ENCODE measurements around the gene SCAMP5. TPM values are rescaled to one million over a fixed set of nuclear protein-coding genes. Genes with fewer than 3 reads are reported as not detected.

The SCAMP5 gene
- total and polyA plus RNA-seq, 2 of the 13 experiments (the other 11 are each of a cell fraction or from before 2014, with no cell fraction given), result 34.3 to 49.0 TPM

GRCh38 chr15:75043509-75044257, 48.3 kb downstream of the SCAMP5 start (continued):
- TF ChIP-seq ZBTB33 (CRISPR knock-in tag; IDR thresholded peaks at IDR 0.05) (no peak; the same call in 1 of the 2 replicates), SAP130 (CRISPR knock-in tag; IDR thresholded peaks at IDR 0.05; ENCODE audit: low read depth) (peak; percentile 78; the same call in 1 of the 2 replicates), NFKBIZ (CRISPR knock-in tag; IDR thresholded peaks at IDR 0.05) (no peak), MAX (IDR thresholded peaks at IDR 0.05) (peak; percentile 97), MXI1 (IDR thresholded peaks at IDR 0.05; ENCODE audit: borderline replicate concordance, low read depth, low read length) (peak; percentile 89; the same call in 1 of the 3 replicates), IRF2 (CRISPR knock-in tag; IDR thresholded peaks at IDR 0.05) (peak; percentile 68), TCF12 (IDR thresholded peaks at IDR 0.05) (no peak), TCF12 (CRISPR knock-in tag; IDR thresholded peaks at IDR 0.05) (0 out of 2 replicates have a peak, but pooled peaks have one; percentile 41), MIER3 (CRISPR knock-in tag; IDR thresholded peaks at IDR 0.05; ENCODE audit: borderline replicate concordance) (peak; percentile 78; the same call in 1 of the 2 replicates), SNAPC2 (CRISPR knock-in tag; IDR thresholded peaks at IDR 0.05) (no peak; the same call in 1 of the 2 replicates), CCDC6 (CRISPR knock-in tag; IDR thresholded peaks at IDR 0.05) (0 out of 2 replicates have a peak, but pooled peaks have one; percentile 34), ELK4 (CRISPR knock-in tag; IDR thresholded peaks at IDR 0.05; ENCODE audit: borderline replicate concordance) (no peak), ZNF317 (CRISPR knock-in tag; IDR thresholded peaks at IDR 0.05) (0 out of 2 replicates have a peak, but pooled peaks have one; percentile 40), ZNF556 (CRISPR knock-in tag; IDR thresholded peaks at IDR 0.05; ENCODE audit: borderline replicate concordance) (no peak; the same call in 1 of the 2 replicates), GLMP (CRISPR knock-in tag; IDR thresholded peaks at IDR 0.05; ENCODE audit: borderline replicate concordance) (no peak), KLF15 (CRISPR knock-in tag; IDR thresholded peaks at IDR 0.05; ENCODE audit: borderline replicate concordance) (no peak), SMYD3 (CRISPR knock-in tag; IDR thresholded peaks at IDR 0.05) (0 out of 2 replicates have a peak, but pooled peaks have one; percentile 18), HMG20A (CRISPR knock-in tag; IDR thresholded peaks at IDR 0.05; ENCODE audit: borderline replicate concordance) (0 out of 2 replicates have a peak, but pooled peaks have one; percentile 38), BRD4 (CRISPR knock-in tag; IDR thresholded peaks at IDR 0.05) (peak; percentile 70; the same call in 1 of the 2 replicates), PAF1 (CRISPR knock-in tag; IDR thresholded peaks at IDR 0.05) (no peak), SNRNP70 (IDR thresholded peaks at IDR 0.05; ENCODE audit: low read depth, low read length) (no peak), PREB (CRISPR knock-in tag; IDR thresholded peaks at IDR 0.05) (no peak), NFYC (CRISPR knock-in tag; IDR thresholded peaks at IDR 0.05) (no peak), TCF7 (IDR thresholded peaks at IDR 0.05; ENCODE audit: low read depth) (no peak), PHF21A (CRISPR knock-in tag; IDR thresholded peaks at IDR 0.05) (peak; percentile 60; the same call in 1 of the 2 replicates)

Data from HepG2 (cell line).